Right atrium auricular region (tissue), 2 donors: ENCODE results near the gene HLTF. TPM values are rescaled to one million over a fixed set of nuclear protein-coding genes. Genes with fewer than 3 reads are reported as not detected.
"Not testable (repeated sequence)": the region's sequence is repeated elsewhere in the genome, so short reads cannot be mapped to it uniquely, and the experiment has no call there.

Experiments
- DNase-seq: peaks from one replicate; pipeline ENCODE4 v3.0.0-alpha.2; 2019; ENCODE audit warnings: low spot score
- H3K27ac ChIP-seq, 2 donors: fragments of 200-600 bp; sonication (generic); 1 replicate in 1 of 2; 2 replicates in 1 of 2; pipeline ENCODE4 v1.5.1; 2016 to 2019
- H3K27me3 ChIP-seq, 2 donors: fragments of 200-600 bp; sonication (generic); one replicate each; pipeline versions ENCODE4 v1.5.1 to v1.6.0; 2017 to 2019
- H3K36me3 ChIP-seq: fragments of 200-600 bp; sonication (generic); one replicate; pipeline ENCODE4 v1.5.1; 2016
- H3K4me1 ChIP-seq, 2 donors: fragments of 200-600 bp; sonication (generic); one replicate each; pipeline versions ENCODE4 v1.5.1 to v1.6.0; 2017 to 2019
- H3K4me3 ChIP-seq, 2 donors: fragments of 200-600 bp; sonication (generic); 1 replicate in 1 of 2; 2 replicates in 1 of 2; pipeline ENCODE4 v1.5.1; 2017 to 2019; ENCODE audit warnings: mild to moderate bottlenecking in 1 of 2, moderate library complexity in 1 of 2
- H3K9me3 ChIP-seq, 2 donors: fragments of 200-600 bp; sonication (generic); one replicate each; pipeline ENCODE4 v1.5.1; 2019
- CTCF ChIP-seq, 2 donors: fragments of 200-600 bp; sonication (generic); IDR thresholded peaks; one replicate each; pipeline ENCODE4 v1.5.1; 2019; ENCODE audit warnings: antibody characterized with exemption in 2 of 2
- total RNA-seq, 2 donors: library from RNA; depleted of rRNA; stranded (reverse); fragments of >200 nt; gene quantifications; one replicate each; pipeline ENCODE4 v1.1.0, GENCODE V29; 2016

The HLTF gene
- total RNA-seq, 2 donors from 2014 or later: 9.2 to 24.8 TPM

- no peaks in the 10 kb centered on the region for H3K9me3 ChIP-seq
- no peaks in the 10 kb centered on the region for H3K27me3 ChIP-seq
- TF ChIP-seq CTCF (IDR thresholded peaks at IDR 0.05): no peak
- H3K4me1 ChIP-seq: no peaks in the 10 kb centered on the region
- H3K36me3 ChIP-seq: no peaks in the 10 kb centered on the region
- no peak for DNase-seq
- no peak overlapping the region for H3K27ac ChIP-seq
- no peak overlapping the region for H3K4me3 ChIP-seq
Observed at GRCh38 chr3:149114458-149114857, 28.1 kb upstream of the HLTF start.

GRCh38 chr3:149104484-149104883, 18.2 kb upstream of the HLTF start:
- TF ChIP-seq CTCF (IDR thresholded peaks at IDR 0.05): no peak
- H3K4me1 ChIP-seq: no peaks in the 10 kb centered on the region

GRCh38 chr3:149101641-149102040, 15.3 kb upstream of the HLTF start:
- TF ChIP-seq CTCF (IDR thresholded peaks at IDR 0.05): no peak
- H3K36me3 ChIP-seq: no peaks in the 10 kb centered on the region
- DNase-seq: no peak
- H3K4me1 ChIP-seq: no peaks in the 10 kb centered on the region
- H3K27ac ChIP-seq: no peak overlapping the region
- peaks cover 0 to 9% of the 10 kb centered on the region in 2 donors for H3K9me3 ChIP-seq
- no peaks in the 10 kb centered on the region for H3K27me3 ChIP-seq
- H3K4me3 ChIP-seq: no peak overlapping the region

More at GRCh38 chr3:149104484-149104883, 18.2 kb upstream of the HLTF start:
- no peaks in the 10 kb centered on the region for H3K36me3 ChIP-seq
- H3K27ac ChIP-seq: no peak overlapping the region
- no peaks in the 10 kb centered on the region for H3K27me3 ChIP-seq
- peaks cover 0 to 9% of the 10 kb centered on the region in 2 donors for H3K9me3 ChIP-seq
- DNase-seq: no peak
- H3K4me3 ChIP-seq: no peak overlapping the region

GRCh38 chr3:149101154-149101553, 14.8 kb upstream of the HLTF start:
- Histone ChIP-seq H3K9me3 (peaks cover 0 to 9% of the 10 kb centered on the region in 2 donors), H3K27me3 (no peaks in the 10 kb centered on the region), H3K27ac (no peak overlapping the region), H3K4me3 (no peak overlapping the region), H3K4me1 (no peaks in the 10 kb centered on the region), H3K36me3 (no peaks in the 10 kb centered on the region)
- no peak for DNase-seq
- TF ChIP-seq CTCF (IDR thresholded peaks at IDR 0.05): no peak

GRCh38 chr3:149097987-149098386, 11.7 kb upstream of the HLTF start:
- not testable (repeated sequence) for H3K27me3 ChIP-seq, H3K36me3 ChIP-seq, H3K4me1 ChIP-seq, H3K4me3 ChIP-seq, H3K9me3 ChIP-seq, DNase-seq, H3K27ac ChIP-seq

GRCh38 chr3:149095487-149095886, 9.2 kb upstream of the HLTF start:
- TF ChIP-seq CTCF (IDR thresholded peaks at IDR 0.05): no peak
- H3K36me3 ChIP-seq: no peaks in the 10 kb centered on the region
- H3K4me1 ChIP-seq: no peaks in the 10 kb centered on the region
- H3K9me3 ChIP-seq: no peaks in the 10 kb centered on the region
- H3K27ac ChIP-seq: no peak overlapping the region
- H3K27me3 ChIP-seq: no peaks in the 10 kb centered on the region
- no peak overlapping the region for H3K4me3 ChIP-seq
- no peak for DNase-seq
